Stimulated activated naive CD4-positive, alpha-beta T cell treated with Interleukin-2 at 50 U/mL for 16 hours (primary cell): ENCODE results near the gene CDH18.

Experiments used
- DNase-seq: peaks from one replicate; lab custom pipeline; 2025; lab: John Stamatoyannopoulos, UW

Gene CDH18

DNA sequence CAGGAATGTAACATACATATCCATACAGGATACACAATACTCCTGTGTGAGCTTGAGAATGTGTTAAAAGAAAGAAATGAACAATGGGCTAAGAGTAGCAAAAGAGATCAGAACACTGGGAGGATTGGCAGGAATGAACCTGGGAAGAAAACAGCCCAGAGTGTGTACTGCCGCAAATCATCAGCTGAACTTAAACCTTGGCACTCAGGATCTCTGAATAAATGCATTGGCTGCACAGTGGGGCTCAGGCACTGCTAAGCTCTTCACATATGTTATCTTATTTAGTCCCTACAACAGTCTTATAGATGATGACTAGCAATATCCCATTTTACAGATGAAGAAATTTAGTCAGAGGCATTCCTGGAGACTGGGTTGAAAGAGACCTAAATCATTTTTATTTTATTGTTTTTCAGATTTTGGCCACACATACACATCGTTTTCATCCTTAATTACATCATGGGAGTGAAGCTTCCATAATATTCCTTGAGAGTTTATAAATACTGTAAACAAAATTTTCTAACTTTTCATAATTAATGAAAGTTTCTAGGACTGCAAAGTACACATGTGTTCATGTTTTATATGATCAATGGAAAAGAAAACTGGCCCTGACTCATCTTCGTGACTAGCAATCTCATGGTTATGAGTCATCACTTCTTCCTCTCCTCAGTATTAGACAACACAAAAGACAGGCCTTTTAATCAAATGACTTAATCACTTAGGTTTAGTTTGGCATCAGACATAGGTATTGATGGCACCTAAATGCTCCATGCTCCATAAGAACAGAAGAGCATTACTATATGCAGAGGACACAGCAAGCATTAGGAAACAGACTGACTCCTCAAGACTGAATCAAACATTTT is 59.2 kb downstream of the CDH18 start:
- DNase-seq, result no peak

DNA sequence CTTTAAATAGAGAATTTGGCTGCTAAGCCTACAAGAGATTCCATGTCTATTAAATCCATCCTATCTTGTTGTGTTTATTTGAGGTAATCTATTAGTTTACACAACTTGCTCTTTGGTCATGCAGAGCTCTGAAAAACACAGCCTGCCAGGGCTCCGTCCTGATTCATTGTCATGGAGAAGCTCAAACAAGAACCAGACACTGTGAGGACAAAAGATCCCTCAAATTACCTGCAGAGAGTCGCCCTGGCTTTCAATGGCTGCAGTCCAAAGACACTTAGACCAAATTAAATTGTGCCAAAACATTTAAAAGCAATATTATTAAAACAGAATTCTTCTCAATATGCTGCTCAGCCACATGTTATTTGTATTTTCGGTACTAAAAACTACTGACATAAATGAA is 60.1 kb downstream of the CDH18 start:
- DNase-seq, result no peak

DNA sequence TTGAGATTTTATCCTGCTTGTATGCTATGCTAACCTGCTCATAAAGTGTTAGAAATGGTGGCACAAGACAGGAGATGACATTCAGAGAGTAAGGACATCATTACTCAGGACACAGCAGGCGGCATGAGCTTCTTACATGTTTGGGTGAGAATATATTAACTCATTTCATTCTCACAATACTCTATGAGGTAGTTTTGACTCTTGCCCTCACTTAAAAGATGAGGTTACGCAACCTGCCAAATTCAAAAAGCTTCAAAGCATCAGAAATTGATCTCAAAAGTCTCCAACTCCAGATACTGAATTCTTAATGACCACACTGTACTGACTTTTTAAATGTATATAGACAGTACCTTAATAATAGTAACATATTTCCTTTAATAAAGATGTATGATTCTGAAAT is 60.8 kb downstream of the CDH18 start:
- no peak for DNase-seq

DNA sequence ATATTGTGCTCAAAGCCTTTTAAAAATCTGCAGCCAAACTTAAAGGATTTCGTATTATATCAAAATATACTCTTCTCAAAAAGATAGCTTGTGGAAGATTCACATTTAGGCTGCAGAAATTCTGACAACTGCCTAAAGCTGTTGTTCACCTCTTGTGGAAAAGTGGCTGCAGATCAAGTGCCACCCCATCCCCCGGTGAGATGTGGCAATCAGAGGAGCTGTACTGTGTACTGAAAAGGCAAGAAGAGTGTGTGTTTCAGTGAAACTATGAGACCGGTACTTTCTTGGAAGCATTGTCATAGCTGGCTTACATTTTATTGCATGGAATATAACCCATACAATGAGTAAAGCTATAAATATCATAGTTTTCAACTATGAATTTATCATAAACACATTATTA is 64.3 kb downstream of the CDH18 start:
- DNase-seq, result no peak

DNA sequence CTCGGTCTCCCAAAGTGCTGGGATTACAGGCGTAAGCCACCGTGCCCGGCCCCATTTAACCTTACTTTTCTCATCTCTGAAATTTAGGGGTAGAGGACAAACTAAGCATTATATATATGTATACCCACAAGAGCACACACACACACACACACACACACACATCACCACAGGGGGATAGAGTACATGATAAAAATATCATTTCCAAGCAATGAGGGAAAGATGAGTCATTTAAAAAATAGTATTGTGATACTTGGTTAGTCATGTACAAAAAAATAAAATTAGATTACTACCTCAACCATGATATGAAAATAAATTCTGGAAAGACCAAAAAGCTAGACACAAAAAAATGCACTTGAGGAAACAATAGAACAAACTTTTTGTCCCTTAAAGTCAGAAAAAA is 67.2 kb downstream of the CDH18 start:
- DNase-seq, result no peak

DNA sequence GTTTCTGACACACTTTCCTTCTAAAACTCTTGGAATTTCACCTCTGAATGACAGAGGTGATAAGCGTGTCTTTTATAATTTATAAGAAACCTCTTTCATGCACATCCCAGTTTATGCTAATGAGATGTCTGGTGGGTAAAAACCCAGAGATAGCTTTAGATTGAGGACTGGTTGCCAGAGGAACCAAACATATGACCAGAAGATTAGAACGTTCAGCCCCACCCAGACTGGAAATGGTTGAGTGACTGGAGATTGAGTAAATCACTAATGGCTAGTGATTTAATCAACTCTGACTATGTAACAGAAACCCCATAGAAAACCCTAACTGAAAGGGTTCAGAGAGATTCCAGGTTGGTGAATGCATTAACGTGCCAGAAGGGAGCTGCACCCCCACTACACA is 69.2 kb downstream of the CDH18 start:
- DNase-seq, result no peak

DNA sequence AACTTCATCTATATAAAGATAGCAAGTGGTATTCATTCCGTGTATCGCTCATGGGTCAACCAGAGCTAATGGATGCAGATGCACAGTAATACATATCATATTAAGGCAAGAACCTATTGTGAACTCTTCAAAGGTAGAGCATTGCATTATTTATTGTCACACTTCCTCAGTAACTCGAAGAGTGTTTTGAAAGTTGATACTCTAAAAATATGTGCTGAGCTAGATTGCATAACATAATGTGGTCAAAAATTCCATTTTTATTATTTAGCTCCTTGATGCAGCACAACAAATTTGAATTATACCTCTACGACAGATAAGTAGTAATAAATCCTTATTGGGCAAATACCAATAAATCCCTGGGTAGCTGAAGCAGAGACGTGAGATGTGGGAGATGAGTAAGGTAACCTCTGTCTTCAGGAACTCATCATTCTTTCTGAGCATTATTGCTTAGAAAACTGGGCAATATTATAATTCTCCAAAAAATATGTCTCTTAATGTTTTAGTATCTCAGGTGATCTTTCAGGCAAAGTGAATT is 70.3 kb downstream of the CDH18 start:
- no peak for DNase-seq

DNA sequence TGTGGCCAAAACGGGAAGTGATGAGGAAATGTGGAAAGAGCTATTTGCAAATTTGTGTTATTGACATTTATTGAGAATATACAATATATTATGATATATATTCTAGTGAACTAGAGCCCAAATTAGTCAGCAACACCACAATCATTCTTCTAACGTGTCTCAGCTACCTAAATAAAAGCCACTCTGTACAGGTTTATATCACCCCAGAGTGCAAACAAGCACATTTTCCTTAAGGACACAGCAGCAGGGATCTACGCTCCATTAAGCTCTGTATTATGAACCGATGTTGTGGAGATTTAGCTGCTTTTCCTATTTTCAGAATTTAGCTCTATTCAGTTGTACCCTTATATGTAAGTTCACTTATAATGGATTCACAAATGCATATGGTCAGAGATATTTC is 77.9 kb downstream of the CDH18 start:
- DNase-seq, result no peak

DNA sequence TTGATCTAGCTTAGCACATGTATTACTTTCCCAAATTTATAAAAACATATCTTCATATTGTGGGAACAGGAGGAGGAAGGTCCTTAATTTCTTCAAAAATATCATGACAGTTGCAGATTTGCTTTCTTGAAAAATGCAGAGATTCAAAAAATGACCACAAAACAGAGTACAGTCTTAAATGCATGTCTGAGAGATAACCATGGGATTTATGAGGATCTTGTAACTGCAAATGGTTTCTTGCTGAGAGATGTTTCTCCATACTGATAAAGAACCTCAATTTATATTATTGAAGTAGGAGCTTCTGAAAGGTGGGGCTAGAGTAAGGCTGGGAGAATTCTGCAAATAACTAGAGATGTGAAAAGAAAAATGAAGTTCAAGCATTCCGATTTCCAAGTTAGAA is 83.2 kb downstream of the CDH18 start:
- DNase-seq, result no peak

DNA sequence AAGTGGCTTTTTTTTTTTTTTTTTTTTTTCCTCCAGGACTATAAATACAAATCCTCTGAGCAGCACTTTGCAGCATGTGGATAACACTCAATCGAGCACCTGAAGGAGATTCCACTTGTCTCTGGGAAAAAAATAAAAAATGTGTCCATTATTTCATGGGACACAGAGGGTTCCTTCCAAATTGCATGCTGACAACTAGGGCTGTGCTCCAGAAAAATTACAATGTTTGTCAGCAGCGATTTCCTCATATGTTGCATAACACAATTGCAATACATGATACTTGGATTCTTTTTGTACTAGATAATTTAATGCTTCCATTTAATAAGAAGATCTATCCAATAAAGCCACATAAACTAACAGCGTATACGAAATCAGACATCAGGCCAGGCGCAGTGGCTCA is 84.4 kb downstream of the CDH18 start:
- DNase-seq, result no peak

DNA sequence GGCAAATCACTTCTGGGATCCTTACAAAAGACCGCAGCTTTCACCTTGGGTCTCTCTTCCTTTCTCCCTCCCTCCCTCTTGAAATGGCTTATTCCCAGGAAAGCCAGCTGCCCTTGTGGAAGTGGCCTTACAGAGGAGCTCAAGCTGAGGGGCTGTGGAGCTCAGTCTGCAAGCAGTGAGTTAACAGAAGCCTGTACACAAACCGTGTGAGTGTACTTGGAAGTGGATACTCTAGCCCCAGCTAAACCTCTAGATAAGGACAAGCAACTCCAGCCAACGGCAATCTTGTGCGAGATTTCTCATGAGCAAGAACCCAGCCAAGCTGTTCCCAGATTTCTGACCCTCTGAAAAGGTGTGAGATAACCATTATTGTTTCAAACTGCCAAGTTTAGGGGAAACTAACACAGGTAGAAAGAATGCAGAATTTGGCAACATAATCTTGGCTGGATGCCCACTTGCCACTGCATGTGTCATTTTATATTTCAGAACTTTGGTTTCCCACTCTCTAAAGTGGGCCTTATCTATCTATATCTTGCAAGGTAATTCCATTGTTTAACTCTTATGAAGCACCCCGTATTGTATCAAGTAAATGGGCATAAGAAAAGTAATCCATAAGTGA is 85.6 kb downstream of the CDH18 start:
- no peak for DNase-seq

DNA sequence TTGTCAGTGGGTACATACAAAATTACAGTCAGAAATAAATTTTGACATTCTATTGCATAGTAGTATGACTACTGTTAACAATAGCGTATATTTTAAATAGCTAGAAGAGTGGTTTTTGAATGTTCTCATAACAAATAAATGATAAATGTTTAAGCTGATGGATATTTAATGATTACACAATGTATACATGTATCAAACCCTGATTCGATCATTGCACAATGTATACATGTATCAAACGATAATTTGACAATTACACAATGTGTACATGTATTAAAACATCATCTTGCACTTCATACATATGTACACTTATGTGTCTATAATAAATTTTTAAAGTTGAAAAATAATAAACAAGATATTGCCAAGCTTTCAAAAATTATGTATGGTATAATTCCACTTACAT is 87.7 kb downstream of the CDH18 start:
- no peak for DNase-seq

DNA sequence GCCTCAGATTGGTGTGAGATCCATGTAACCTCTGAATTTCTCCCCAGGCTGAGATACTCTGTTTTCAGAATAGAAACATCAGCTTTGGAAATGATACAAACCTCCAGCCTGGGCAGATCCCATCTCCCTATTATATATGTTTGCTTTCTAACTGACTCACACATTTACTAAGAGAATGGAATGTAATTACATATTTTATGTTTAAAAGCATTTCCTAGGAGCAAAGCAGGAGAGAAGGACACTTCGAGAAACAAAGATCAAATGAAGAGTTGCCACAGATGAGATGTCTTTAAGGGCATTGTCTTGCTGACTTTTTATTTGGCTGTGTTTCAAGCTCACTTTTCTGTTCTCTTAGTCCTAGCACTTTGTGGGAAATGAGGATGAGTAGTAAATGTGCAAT is 96.3 kb downstream of the CDH18 start:
- no peak for DNase-seq

DNA sequence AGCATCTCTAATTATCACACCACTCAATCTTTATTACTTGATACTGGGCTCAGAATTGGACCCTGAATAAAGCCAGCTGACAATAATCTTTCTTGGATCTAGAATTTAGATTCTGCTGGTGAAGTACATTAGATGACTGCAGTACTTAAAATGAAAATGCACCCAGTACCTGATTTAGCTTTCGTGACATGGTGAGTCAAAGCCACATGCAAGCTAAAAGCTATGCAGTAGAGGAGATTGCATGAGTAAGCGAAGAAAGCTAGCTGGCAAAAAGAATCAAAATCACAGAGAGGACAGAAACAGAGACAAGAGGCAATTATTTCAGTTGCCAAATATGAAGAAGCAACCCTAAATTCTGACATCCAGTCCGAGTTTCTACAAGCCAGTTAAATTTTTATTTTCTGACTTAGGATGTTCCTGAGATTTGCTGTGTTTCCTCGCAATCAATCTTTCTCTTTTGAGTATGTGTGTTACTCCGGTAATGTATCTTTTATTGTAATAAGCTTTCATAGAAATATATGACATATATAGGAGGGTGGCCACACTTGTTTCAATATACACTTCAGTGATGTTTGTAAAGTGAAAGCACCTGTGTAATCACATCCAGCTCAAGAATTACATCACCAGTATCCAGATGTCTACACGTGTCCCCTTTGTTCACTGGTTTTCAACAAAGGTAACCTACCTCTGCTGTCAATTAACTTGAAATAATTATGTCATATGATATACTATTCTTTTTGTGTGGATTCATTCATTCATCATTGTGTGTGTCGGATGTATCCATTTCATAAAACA is 101.7 kb downstream of the CDH18 start:
- DNase-seq, result no peak

DNA sequence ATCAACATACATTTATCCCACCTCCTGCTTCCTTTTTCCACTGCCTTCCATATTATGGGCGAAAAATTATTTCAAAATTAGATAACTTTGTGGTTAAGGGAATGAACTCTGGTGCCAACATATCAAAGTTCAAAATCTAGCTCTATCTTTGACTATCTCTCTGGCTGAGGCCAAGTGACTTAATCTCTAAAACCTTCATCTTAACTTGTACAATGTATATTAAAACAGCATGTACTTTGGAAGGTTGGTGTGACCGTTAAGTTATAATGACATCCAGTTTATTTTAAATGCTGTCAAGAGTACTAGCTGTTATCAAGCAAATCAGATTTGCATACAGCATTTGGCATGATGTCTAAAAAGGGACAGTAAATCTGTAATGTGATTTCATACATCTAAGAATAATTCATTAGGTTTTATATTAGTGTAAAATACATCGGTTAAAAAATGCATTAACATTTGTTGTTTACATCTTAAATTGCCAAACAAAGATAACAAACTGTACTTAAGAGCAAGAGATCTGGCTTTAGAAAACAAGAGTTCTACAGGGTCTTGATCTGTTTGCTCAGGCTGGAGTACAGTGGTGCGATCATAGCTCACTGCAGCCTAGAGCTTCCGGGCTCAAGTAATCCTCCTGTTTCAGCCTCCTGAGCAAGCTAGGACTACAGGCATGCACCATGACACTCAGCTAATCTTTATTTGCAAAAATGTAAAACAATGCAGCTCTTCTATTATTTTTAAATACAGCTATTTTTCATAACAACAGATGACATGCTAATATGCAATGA is 102.8 kb downstream of the CDH18 start:
- DNase-seq, result no peak

DNA sequence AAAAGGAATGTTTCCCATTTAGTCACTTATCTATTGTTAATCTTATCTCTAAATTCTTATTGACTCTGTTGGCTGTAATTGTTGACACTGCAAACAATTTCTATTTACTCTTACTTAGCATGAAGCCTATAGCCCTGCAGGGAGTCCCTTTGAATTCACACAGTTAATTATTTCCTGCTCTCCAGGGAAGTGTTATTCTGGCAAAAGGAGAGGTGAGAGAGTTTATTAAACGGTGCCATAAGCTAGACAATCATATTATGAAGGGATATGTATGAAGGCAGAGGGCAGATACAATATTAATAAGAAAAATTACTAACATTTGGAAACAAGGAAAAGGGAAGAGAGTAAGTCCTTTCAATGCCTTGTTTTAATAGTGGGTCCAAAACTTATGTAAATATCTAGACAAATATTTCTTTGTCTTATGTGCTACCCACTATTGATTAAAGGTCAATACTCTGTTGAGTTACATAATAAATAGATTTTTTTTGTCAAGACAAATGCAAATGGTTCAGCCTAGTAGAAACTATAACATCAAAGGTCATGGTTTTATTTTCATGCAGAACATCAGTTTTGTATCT is 107.1 kb downstream of the CDH18 start:
- DNase-seq, result no peak

DNA sequence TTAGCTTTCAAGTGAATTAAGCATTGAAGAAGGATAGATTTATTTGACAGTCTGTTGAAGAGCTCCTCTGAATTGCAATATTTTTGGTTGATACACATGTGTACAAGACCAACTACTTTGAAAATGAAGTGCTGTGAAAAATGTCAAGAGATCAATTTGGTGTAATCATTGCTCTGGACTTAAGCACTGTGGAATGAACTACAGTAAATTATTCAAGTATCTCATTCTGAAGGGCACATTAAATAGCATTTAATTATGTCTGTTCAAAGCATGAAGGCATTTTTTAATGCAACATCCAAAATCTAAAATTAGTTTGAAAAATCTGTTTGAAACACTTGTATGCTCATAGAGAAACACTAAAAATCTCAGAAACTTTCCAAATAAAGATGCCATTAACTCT is 107.5 kb downstream of the CDH18 start:
- no peak for DNase-seq

DNA sequence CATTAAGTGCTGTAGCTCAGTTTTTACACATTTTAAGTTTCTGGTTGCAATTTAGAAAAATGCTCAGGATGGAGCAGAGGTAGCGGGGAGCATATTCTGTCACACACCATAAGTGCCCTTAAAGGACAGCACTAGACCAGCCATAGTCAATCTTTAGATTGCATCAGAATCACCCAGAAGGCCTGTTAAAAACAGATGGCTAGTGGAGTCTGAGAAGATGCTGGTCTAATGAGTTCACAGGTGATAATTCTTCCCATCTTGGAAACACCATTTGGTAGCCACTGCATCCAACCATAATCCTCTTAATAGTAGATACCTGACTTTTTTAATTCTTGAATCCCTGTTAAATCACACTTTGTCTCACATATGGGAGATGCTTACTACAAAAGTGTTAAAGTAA is 113.2 kb downstream of the CDH18 start:
- DNase-seq, result no peak

DNA sequence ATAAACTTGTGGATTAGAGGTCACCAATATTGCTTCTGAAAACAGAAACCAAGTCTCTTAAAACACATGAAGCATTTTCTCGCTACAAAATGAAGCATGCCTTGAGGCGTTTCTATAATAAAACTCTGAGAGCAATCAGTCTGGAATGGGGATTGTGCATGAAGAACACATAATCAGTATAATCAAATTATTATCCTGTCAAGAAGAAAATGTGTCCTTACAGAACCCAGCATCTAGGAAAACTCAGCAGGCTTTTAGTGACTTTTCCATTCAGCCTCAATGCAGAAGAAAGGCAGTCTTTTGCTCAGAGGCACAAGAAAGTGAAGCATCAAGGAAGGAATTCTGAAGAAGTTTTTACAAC is 121.9 kb downstream of the CDH18 start:
- DNase-seq, result no peak

DNA sequence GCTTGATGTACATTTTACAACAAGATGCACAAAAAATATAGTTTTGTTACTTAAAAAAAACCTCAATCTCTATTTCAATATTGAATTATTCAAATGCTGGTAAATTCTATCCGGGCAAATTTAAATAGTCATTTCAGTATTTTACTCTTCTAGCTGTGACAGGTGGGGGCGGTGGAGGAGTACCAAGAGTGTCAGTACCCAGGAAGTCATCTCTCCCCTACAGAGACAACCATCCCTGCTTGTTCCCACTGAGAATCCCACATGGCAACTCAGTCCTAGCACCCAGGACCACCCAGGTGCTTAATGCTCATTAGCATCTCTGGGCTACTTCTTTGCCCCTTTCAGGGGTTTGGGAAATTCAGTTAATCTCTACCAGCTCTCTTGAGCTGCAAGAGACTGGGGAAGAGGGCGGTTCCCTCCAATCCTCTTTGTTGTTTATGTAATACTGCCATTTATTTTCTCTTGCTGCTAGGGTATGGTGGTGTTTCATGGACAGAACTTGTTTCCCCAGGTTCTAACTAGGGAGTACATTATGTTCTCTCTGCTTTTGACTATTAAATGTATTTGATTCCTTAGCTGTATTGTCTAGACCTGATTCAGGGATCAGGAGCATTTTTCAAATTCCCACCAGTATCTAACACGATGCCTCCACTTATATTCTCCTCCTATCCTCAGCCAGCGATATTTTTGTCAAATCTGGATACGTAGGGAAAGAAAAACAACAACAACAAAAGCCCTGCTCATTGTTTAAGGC is 122.5 kb downstream of the CDH18 start:
- DNase-seq, result no peak

DNA sequence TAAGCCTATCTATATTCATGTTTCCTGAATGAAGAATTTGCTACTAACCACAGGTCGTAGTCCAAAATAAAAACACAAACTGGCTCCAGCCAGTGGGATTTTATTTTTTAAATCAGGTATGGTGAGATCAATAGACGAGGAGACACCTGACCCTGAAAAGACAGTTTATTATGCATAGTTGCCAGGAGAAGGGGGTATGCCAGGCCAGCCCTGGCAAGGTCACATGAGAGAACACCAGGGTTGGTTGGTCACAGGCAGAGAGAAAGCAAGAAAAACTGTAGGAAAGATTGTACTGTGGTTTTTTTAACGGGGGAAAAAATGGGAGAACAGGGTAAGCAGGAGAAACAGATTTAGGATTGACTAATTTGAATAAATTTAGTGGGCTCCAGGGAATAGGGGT is 125.3 kb downstream of the CDH18 start:
- no peak for DNase-seq
